Measurements from ENCODE around the gene LPCAT2. TPM values are rescaled to one million over a fixed set of nuclear protein-coding genes. Genes with fewer than 3 reads are reported as not detected.
A peak's percentile ranks its signal among the peaks of the same experiment; 100 is the strongest.

Gene LPCAT2
- polyA plus RNA-seq, 1 experiment = 20.6 TPM

DNA sequence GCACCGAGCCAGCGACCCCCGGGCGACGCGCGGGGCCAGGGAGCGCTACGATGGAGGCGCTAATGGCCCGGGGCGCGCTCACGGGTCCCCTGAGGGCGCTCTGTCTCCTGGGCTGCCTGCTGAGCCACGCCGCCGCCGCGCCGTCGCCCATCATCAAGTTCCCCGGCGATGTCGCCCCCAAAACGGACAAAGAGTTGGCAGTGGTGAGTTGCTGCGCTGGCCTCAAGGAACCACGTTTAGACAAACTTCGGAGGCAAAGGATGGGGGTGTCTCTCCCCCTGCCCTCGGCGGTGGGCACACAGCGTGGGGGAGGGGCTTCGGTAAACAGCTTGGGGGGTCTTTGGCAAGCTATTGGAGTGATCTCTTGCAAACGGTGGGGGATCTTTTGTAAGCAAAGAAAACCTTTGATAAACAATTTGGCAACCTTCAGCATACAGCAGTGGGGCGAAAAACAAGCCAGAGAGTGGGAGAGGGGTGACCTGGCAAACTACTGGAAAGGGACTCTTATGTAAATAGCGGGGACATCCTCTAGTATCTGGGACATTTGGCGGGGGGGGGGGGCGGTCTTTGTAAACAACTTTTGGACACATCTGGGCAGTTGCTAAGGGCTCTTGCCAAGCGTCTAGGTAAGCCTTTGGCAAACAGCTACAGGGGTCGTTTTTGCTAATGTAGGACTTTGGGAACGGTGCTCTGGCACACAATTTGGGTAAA is 29.3 kb upstream of the LPCAT2 start:
- no peaks in the 10 kb centered on the region for H3K27me3 ChIP-seq (ENCODE audit: control insufficient read depth, insufficient read depth, low read length)
- POLR2A ChIA-PET = interaction anchor here (0.7 to 3.2 kb wide), 9 partner anchors 8 to 1568 kb away, joined by 3 to 59 read pairs (median 9); no protein-coding TSS in a partner anchor
- CTCF ChIA-PET = interaction anchor here (0.7 to 2.4 kb wide), 5 partner anchors 15 to 58 kb away, joined by 4 to 13 read pairs (median 4); no protein-coding TSS in a partner anchor
- no peaks in the 10 kb centered on the region for H3K9me3 ChIP-seq (ENCODE audit: control insufficient read depth, insufficient read depth, low read length)
- H3K4me3 ChIP-seq (ENCODE audit: low read depth, low read length) = peak overlapping the region; percentile 94
- TF ChIP-seq, protein P1, sequence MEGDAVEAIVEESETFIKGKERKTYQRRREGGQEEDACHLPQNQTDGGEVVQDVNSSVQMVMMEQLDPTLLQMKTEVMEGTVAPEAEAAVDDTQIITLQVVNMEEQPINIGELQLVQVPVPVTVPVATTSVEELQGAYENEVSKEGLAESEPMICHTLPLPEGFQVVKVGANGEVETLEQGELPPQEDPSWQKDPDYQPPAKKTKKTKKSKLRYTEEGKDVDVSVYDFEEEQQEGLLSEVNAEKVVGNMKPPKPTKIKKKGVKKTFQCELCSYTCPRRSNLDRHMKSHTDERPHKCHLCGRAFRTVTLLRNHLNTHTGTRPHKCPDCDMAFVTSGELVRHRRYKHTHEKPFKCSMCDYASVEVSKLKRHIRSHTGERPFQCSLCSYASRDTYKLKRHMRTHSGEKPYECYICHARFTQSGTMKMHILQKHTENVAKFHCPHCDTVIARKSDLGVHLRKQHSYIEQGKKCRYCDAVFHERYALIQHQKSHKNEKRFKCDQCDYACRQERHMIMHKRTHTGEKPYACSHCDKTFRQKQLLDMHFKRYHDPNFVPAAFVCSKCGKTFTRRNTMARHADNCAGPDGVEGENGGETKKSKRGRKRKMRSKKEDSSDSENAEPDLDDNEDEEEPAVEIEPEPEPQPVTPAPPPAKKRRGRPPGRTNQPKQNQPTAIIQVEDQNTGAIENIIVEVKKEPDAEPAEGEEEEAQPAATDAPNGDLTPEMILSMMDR (IDR thresholded peaks at IDR 0.05; ENCODE audit: low read depth, low read length) = no peak
- DNase-seq (ENCODE audit: low read depth, low spot score) = no peak
- H3K27ac ChIP-seq (ENCODE audit: low read depth, low read length) = peak overlapping the region; percentile 87

DNA sequence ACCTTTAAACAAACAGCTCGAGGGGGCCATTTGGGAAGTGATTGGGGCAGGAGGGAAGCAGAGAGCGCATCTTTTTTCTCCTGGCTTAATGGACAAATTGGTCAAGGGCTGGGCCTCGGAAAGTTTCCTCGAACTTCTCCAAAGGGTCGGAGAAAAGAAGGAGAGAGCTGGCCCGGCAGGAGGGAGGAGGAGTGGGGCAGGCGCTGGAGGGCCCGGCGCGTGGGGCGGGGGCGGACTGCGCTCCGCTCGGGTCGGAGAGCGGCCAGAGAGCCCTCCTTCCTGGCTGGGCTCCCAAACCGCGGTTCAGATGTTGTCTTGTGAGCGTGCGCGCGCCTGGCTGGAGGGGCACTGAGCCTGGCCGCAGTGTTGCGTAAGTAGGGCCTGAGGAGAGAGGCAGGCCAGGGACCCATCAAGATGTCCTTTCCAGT is 28.6 kb upstream of the LPCAT2 start:
- no peaks in the 10 kb centered on the region for H3K9me3 ChIP-seq (ENCODE audit: control insufficient read depth, insufficient read depth, low read length)
- CTCF ChIA-PET = interaction anchor here (0.7 to 2.4 kb wide), 5 partner anchors 15 to 57 kb away, joined by 4 to 13 read pairs (median 4); no protein-coding TSS in a partner anchor
- peak overlapping the region; percentile 87 for H3K27ac ChIP-seq (ENCODE audit: low read depth, low read length)
- peak; percentile 84 for DNase-seq (ENCODE audit: low read depth, low spot score)
- peak overlapping the region; percentile 94 for H3K4me3 ChIP-seq (ENCODE audit: low read depth, low read length)
- POLR2A ChIA-PET = interaction anchor here (0.7 to 3.2 kb wide), 7 partner anchors 8 to 1568 kb away, joined by 3 to 59 read pairs (median 9); no protein-coding TSS in a partner anchor
- TF ChIP-seq, protein P1 (IDR thresholded peaks at IDR 0.05; ENCODE audit: low read depth, low read length) = no peak
- no peaks in the 10 kb centered on the region for H3K27me3 ChIP-seq (ENCODE audit: control insufficient read depth, insufficient read depth, low read length)

DNA sequence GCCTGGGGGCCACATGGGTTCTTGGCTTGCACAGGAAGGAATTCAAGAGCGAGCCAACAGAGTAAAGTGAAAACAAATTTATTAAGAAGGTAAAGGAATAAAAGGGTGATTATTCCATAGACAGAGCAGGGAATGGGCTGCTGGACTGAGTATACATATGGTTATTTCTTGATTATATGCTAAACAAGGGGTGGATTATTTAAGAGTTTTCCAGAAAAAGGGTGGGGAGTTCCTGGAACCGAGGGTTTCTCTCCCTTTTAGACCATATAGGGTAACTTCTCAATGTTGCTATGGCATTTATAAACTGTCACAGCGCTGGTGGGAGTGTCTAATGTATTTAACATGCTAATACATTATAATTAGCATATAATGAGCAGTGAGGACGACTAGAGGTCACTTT is 27.8 kb upstream of the LPCAT2 start:
- DNase-seq (ENCODE audit: low read depth, low spot score) = no peak
- CTCF ChIA-PET = interaction anchor here (1.8 to 2.4 kb wide), 3 partner anchors 14 to 20 kb away, joined by 4 to 13 read pairs (median 6); no protein-coding TSS in a partner anchor
- H3K27ac ChIP-seq (ENCODE audit: low read depth, low read length) = peak overlapping the region; percentile 78
- POLR2A ChIA-PET = interaction anchor here (1.2 to 3.2 kb wide), 4 partner anchors 7 to 20 kb away, joined by 3 to 59 read pairs (median 14); no protein-coding TSS in a partner anchor
- H3K27me3 ChIP-seq (ENCODE audit: control insufficient read depth, insufficient read depth, low read length) = no peaks in the 10 kb centered on the region
- H3K4me3 ChIP-seq (ENCODE audit: low read depth, low read length) = peak overlapping the region; percentile 94
- TF ChIP-seq, protein P1 (IDR thresholded peaks at IDR 0.05; ENCODE audit: low read depth, low read length) = no peak
- H3K9me3 ChIP-seq (ENCODE audit: control insufficient read depth, insufficient read depth, low read length) = no peaks in the 10 kb centered on the region

DNA sequence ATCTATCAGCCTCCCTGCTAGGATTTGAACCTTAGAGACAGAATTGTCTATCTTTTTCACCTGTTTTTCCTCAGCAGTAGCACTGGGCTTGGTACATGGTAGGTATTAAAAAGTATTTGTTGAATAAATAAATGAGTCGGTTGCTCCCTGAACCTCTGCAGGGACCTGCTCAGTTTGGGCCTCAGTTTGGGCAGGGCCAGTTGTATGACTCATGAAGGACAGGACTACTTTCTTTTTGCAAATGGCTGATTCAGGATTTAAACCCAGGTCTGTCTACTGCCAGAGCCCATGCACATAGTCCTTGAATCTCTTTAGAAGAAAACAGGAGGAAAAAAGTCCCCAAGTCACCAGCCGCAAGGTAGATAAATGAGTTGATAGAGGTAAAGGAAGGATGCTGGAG is 26.8 kb upstream of the LPCAT2 start:
- no peaks in the 10 kb centered on the region for H3K9me3 ChIP-seq (ENCODE audit: control insufficient read depth, insufficient read depth, low read length)
- TF ChIP-seq, protein P1 (IDR thresholded peaks at IDR 0.05; ENCODE audit: low read depth, low read length) = no peak
- no peak overlapping the region for H3K27ac ChIP-seq (ENCODE audit: low read depth, low read length)
- no peaks in the 10 kb centered on the region for H3K27me3 ChIP-seq (ENCODE audit: control insufficient read depth, insufficient read depth, low read length)
- ChIA-PET POLR2A (no interaction called here), CTCF (no interaction called here)
- no peak for DNase-seq (ENCODE audit: low read depth, low spot score)
- H3K4me3 ChIP-seq (ENCODE audit: low read depth, low read length) = peak overlapping the region; percentile 94

Data from AG04450 (cell line).